Stimulated activated CD4-positive, alpha-beta T cell treated with anti-CD3 and anti-CD28 coated beads, Interleukin-4, amount 100 ng/mL, for 1 hour (primary cell): ENCODE measurements around the gene PTX4.
"Not testable (repeated sequence)": the region's sequence is repeated elsewhere in the genome, so short reads cannot be mapped to it uniquely, and the experiment has no call there.

Source experiments
- DNase-seq: peaks from one replicate; pipeline ENCODE4 v3.0.0-alpha.2; 2020

The PTX4 gene

GRCh38 chr16:1441391-1441829 is 47.3 kb downstream of the PTX4 start:
- no peak for DNase-seq

GRCh38 chr16:1439699-1440074 is 49.1 kb downstream of the PTX4 start:
- not testable (repeated sequence) for DNase-seq

GRCh38 chr16:1439058-1439698 is 49.6 kb downstream of the PTX4 start:
- DNase-seq, result no peak

- DNase-seq, result no peak
These were observed 50.3 kb downstream of the PTX4 start for GRCh38 chr16:1438229-1439057.

GRCh38 chr16:1437606-1438005 is 51.1 kb downstream of the PTX4 start:
- no peak for DNase-seq

GRCh38 chr16:1436731-1437355 is 51.9 kb downstream of the PTX4 start:
- DNase-seq, result no peak

- no peak for DNase-seq
These were observed 52.6 kb downstream of the PTX4 start for GRCh38 chr16:1435921-1436697.
